Calu3 (cell line): ENCODE measurements around the gene FARS2. TPM values are rescaled to one million over a fixed set of nuclear protein-coding genes. Genes with fewer than 3 reads are reported as not detected.

Source experiments
- BruUV-seq: library from RNA; stranded (reverse); fragments of 400-500 nt; replicated peaks from 2 replicates; lab custom pipeline; 2021; lab: Mats Ljungman, UMichigan
- CTCF ChIA-PET: fragments of 300-600 bp; sonication (Branson Sonifier 250); formaldehyde crosslinking; loops from one replicate; lab custom pipeline; 2022; ENCODE audit warnings: antibody characterized with exemption; lab: Charles Lee
- DNase-seq: peaks from one replicate; pipeline ENCODE4 v3.0.0; 2022
- H3K27ac Mint-ChIP-seq: one replicate; pipeline ENCODE4 v1.8.0; 2022; ENCODE audit warnings: mixed read lengths; ENCODE audit not compliant: unreplicated experiment
- H3K27me3 Mint-ChIP-seq: one replicate; pipeline ENCODE4 v1.8.0; 2022; ENCODE audit warnings: mixed read lengths; ENCODE audit not compliant: unreplicated experiment
- H3K36me3 Mint-ChIP-seq: one replicate; pipeline ENCODE4 v1.8.0; 2022; ENCODE audit warnings: mild to moderate bottlenecking, moderate library complexity, mixed read lengths; ENCODE audit not compliant: insufficient read depth, unreplicated experiment
- H3K4me1 Mint-ChIP-seq: one replicate; pipeline ENCODE4 v1.8.0; 2022; ENCODE audit warnings: mild to moderate bottlenecking, low read depth, mixed read lengths; ENCODE audit not compliant: unreplicated experiment
- H3K4me3 Mint-ChIP-seq: one replicate; pipeline ENCODE4 v1.8.0; 2022; ENCODE audit warnings: mild to moderate bottlenecking, low read depth, moderate library complexity, mixed read lengths; ENCODE audit not compliant: unreplicated experiment
- H3K9me3 Mint-ChIP-seq: one replicate; pipeline ENCODE4 v1.8.0; 2022; ENCODE audit warnings: low read depth, mixed read lengths; ENCODE audit not compliant: unreplicated experiment
- CTCF ChIP-seq: fragments of 200-600 bp; IDR thresholded peaks from one replicate; pipeline ENCODE4 v1.8.0; 2022; ENCODE audit warnings: antibody characterized with exemption; ENCODE audit not compliant: unreplicated experiment
- intact Hi-C: fragments of 100-400 bp; cut with micrococcal nuclease; formaldehyde crosslinking; loops from one replicate; pipeline ENCODE4 v1.10.0; 2022; ENCODE audit not compliant: unreplicated experiment
- total RNA-seq: library from RNA; stranded (reverse); gene quantifications from 2 replicates; pipeline ENCODE4 v1.2.3, GENCODE V29; 2022

Gene FARS2
- total RNA-seq, 1 experiment from 2014 or later, result 13.4 TPM

GRCh38 chr6:5781019-5781418 is 519.7 kb downstream of the FARS2 start:
- Mint-ChIP-seq H3K36me3 (no peaks in the 10 kb centered on the region), H3K27me3 (no peaks in the 10 kb centered on the region), H3K4me1 (no peaks in the 10 kb centered on the region), H3K27ac (no peak overlapping the region), H3K9me3 (no peaks in the 10 kb centered on the region), H3K4me3 (no peak overlapping the region)
- CTCF ChIA-PET, result no interaction called here
- DNase-seq, result no peak
- intact Hi-C loops, result no loop called here
- no TSS peak for BruUV-seq
- TF ChIP-seq CTCF, result no peak

GRCh38 chr6:5781966-5782556 is 520.7 kb downstream of the FARS2 start:
- Mint-ChIP-seq H3K27ac (no peak overlapping the region), H3K9me3 (no peaks in the 10 kb centered on the region), H3K36me3 (no peaks in the 10 kb centered on the region), H3K4me3 (no peak overlapping the region), H3K4me1 (no peaks in the 10 kb centered on the region), H3K27me3 (no peaks in the 10 kb centered on the region)
- DNase-seq, result no peak
- TF ChIP-seq CTCF, result no peak
- BruUV-seq, result no TSS peak
- intact Hi-C loops, result no loop called here
- CTCF ChIA-PET, result no interaction called here

- TF ChIP-seq CTCF, result no peak
- DNase-seq, result peak; percentile 7
- Mint-ChIP-seq H3K36me3 (no peaks in the 10 kb centered on the region), H3K4me1 (no peaks in the 10 kb centered on the region), H3K4me3 (no peak overlapping the region), H3K27ac (no peak overlapping the region), H3K27me3 (no peaks in the 10 kb centered on the region), H3K9me3 (no peaks in the 10 kb centered on the region)
- CTCF ChIA-PET, result no interaction called here
- BruUV-seq, result no TSS peak
- intact Hi-C loops, result no loop called here
Measured at GRCh38 chr6:5782783-5783547, 521.7 kb downstream of the FARS2 start.

- Mint-ChIP-seq H3K27ac (no peak overlapping the region), H3K4me3 (no peak overlapping the region), H3K4me1 (no peaks in the 10 kb centered on the region), H3K27me3 (no peaks in the 10 kb centered on the region), H3K36me3 (no peaks in the 10 kb centered on the region), H3K9me3 (no peaks in the 10 kb centered on the region)
- DNase-seq, result no peak
- intact Hi-C loops, result no loop called here
- no peak for TF ChIP-seq CTCF
- CTCF ChIA-PET, result no interaction called here
- no TSS peak for BruUV-seq
Measured at GRCh38 chr6:5783584-5784089, 522.3 kb downstream of the FARS2 start.
